Epithelial cell of esophagus (primary cell): ENCODE results near the gene ESF1.

Source experiments
- DNase-seq: peaks from one replicate; pipeline ENCODE4 v3.0.0; 2010; ENCODE audit warnings: low read depth
- H3K4me3 ChIP-seq: 2 replicates; pipeline ENCODE4 v1.5.1; 2011; ENCODE audit warnings: mild to moderate bottlenecking, low read length, control low read depth
- TF ChIP-seq, protein P1 (sequence below): IDR thresholded peaks from 2 replicates; pipeline ENCODE4 v1.5.1; 2011; ENCODE audit warnings: low read depth, mild to moderate bottlenecking, low read length, control low read depth, inconsistent platforms; ENCODE audit not compliant: insufficient read depth; ENCODE audit errors: missing control alignments

The ESF1 gene

DNA sequence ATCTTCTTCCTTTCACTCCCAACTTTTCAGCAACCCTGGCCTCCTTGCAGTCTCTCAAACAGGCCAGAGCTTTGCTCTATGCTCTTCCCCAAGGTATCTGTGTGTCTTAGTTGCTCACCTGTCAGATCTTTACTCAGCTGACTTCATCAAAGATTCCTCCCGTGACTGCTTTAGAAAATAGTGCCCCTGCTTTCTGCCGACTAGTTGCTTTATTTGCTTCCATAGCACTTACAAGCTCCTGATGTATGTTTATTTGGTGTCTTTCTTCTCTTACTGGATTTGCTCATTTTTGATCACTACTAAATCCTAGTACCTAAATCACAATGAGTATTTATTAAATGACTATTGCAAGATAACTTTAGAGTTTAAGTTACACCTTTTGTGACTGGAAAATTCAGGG, 6.0 kb upstream of the ESF1 start:
- no peak overlapping the region for H3K4me3 ChIP-seq
- no peak for DNase-seq
- TF ChIP-seq, protein P1, sequence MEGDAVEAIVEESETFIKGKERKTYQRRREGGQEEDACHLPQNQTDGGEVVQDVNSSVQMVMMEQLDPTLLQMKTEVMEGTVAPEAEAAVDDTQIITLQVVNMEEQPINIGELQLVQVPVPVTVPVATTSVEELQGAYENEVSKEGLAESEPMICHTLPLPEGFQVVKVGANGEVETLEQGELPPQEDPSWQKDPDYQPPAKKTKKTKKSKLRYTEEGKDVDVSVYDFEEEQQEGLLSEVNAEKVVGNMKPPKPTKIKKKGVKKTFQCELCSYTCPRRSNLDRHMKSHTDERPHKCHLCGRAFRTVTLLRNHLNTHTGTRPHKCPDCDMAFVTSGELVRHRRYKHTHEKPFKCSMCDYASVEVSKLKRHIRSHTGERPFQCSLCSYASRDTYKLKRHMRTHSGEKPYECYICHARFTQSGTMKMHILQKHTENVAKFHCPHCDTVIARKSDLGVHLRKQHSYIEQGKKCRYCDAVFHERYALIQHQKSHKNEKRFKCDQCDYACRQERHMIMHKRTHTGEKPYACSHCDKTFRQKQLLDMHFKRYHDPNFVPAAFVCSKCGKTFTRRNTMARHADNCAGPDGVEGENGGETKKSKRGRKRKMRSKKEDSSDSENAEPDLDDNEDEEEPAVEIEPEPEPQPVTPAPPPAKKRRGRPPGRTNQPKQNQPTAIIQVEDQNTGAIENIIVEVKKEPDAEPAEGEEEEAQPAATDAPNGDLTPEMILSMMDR, result no peak

DNA sequence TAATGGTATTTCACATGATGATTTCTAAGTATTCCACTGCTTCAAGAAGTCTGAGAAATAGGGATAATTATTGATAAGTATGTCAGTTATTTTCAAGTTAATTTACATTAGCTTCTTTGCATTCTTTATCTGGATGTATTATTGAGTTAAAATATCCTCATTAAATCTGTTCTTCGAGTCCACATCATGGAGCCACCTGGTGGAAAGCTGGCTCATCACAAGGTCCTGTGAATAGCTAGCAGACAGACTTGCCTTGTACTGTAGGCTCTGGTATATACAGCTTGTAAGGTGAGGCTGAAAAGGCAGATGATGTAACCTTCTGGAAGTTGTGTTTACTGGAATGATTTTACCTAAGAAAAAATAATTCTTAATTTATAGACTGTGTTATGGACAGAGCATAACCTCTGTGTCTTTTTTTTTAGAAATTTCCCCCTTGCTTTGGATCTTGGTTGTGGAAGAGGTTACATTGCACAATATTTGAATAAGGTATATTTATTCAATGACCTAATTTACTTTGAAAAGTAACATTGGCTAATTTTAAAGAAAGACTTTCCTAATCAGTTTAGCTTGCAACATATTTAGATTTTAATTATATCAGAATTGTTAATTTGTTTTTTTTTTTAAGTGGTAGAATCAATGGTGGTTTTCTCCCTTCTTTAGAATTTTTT, 3.6 kb upstream of the ESF1 start:
- H3K4me3 ChIP-seq, result no peak overlapping the region
- DNase-seq, result peak; percentile 80
- TF ChIP-seq, protein P1, result peak; percentile 82

DNA sequence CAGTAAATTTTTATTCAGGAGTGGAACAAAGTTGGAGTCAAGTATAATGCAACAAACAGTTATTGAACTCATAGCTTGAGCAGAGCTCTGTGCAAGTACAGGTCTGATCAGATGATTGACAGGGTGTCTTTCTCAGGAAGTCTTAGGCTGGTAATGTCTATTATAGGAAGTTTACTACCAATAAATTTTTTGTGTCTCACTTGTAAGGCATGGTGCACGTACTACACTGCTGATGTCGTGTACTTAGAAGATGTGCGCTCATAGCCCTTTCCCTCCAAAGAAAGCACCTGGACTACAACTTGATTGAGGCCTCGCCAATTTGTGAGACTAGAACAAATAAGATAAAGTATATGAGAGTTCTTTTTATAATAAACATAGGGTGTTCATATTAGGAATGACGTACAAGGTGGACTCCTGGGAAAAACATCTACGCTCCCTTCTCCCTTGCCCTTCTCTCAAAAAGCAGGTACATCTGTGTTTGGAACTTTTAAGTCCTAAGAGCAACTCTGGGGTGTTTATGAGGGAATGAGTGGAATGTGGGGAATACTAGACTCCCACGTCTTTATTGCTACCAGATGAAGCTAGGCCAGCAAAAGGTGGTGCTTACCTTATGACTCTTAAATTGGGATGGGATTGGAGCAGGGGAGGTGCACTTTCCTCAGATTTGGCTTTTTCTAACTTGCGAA, 1.6 kb upstream of the ESF1 start:
- TF ChIP-seq, protein P1, result no peak
- H3K4me3 ChIP-seq, result peak overlapping the region; percentile 90
- DNase-seq, result peak; percentile 3

DNA sequence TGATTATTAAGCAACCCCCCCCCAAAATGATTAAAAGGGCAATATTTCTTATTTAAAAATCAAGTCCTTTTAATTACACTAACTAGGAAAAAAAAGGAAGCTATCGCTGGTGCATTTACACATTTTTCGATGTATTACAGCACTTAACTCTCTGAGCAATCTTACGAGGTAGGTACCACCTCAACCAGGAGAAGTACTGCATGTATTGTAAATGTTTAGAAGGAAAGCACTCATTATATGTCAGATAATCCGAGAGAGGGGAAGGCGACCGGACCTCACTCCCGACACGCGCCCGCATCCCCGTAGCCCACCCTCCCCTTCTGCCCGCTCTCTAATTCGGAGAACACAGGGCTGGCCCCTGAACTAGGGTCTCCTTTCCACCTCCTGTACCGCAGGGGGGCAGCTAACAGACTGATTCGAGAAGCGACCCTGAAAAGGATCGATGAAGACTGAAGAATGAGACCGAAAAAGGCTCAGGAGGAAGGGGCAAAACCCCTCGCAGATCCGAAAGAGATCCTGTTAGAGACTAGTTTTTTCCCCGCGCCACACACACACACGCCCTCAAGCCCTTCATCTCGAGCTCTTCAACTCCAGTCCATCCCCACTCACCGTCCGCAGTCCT, 337 bp downstream of the ESF1 start:
- TF ChIP-seq, protein P1, result no peak
- no peak for DNase-seq
- peak overlapping the region; percentile 90 for H3K4me3 ChIP-seq

DNA sequence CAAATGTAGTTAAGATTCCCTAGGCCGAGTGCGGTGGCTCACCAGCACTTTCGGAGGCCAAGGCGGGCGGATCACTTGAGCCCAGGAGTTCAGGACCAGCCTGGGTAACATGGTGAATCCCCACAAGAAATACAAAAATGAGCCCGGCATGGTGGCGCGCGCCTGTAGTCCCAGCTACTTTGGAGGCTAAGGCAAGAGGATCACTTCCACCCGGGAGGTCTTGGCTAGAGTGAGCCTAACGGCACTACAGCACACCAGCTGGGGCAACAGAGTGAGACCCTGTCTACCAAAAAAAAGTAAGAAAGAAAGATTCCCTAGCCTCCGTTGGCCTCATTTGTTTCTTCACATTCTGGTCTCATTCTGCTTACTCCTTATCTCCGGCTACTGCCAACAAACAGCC, 1.2 kb downstream of the ESF1 start:
- no peak for DNase-seq
- TF ChIP-seq, protein P1, result no peak
- H3K4me3 ChIP-seq, result peak overlapping the region; percentile 90

DNA sequence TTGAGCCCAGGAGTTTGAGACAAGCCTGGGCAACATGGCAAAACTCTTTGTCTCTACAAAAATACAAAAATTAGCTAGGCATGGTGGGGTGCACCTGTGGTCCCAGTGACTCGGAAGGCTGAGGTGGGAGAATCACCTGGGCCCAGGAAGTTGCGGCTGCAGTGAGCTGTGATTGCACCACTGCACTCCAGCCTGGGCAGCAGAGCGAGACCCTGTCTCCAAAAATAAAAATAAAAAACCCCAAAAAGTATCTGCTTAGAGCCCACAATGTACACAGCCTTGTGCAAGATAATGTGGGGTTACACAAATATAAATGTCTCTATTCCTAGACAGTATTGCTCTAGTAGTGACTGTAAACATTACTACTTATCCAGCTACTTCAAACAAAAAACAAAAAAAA, 5.9 kb downstream of the ESF1 start:
- no peak for DNase-seq

More for the DNA sequence above, 5.9 kb downstream of the ESF1 start:
- no peak overlapping the region for H3K4me3 ChIP-seq
- TF ChIP-seq, protein P1, result no peak
